Activated gamma-delta T cell treated with anti-CD3 and anti-CD28 coated beads, Interleukin-2, amount 50 U/mL, for 16 hours (primary cell): ENCODE measurements around the gene THAP9.
"Not testable (repeated sequence)": the region's sequence is repeated elsewhere in the genome, so short reads cannot be mapped to it uniquely, and the experiment has no call there.

ENCODE experiments used
- DNase-seq: peaks from one replicate; pipeline ENCODE4 v3.0.0-alpha.2; 2020; ENCODE audit warnings: low read depth

The THAP9 gene

GRCh38 chr4:82893942-82894341, 6.6 kb upstream of the THAP9 start:
- DNase-seq, result no peak

- no peak for DNase-seq
Observed at GRCh38 chr4:82896755-82897154, 3.8 kb upstream of the THAP9 start.

GRCh38 chr4:82898322-82899243, 2.0 kb upstream of the THAP9 start:
- DNase-seq, result no peak

- no peak for DNase-seq
Observed at GRCh38 chr4:82899374-82900065, 1.0 kb upstream of the THAP9 start.

- no peak for DNase-seq
Observed at GRCh38 chr4:82900066-82900410, 497 bp upstream of the THAP9 start.

- DNase-seq, result no peak
Observed at GRCh38 chr4:82901183-82901718, 716 bp downstream of the THAP9 start.

- no peak for DNase-seq
Observed at GRCh38 chr4:82903737-82904136, 3.2 kb downstream of the THAP9 start.

GRCh38 chr4:82905205-82905604, 4.7 kb downstream of the THAP9 start:
- peak; percentile 17 for DNase-seq

- DNase-seq, result no peak
Observed at GRCh38 chr4:82906469-82906868, 5.9 kb downstream of the THAP9 start.

- DNase-seq, result no peak
Observed at GRCh38 chr4:82909326-82909725, 8.8 kb downstream of the THAP9 start.

- DNase-seq, result no peak
Observed at GRCh38 chr4:82913305-82913704, 12.8 kb downstream of the THAP9 start.

GRCh38 chr4:82913968-82914367, 13.4 kb downstream of the THAP9 start:
- not testable (repeated sequence) for DNase-seq

- DNase-seq, result no peak
Observed at GRCh38 chr4:82918091-82918490, 17.6 kb downstream of the THAP9 start.

GRCh38 chr4:82919386-82919785, 18.9 kb downstream of the THAP9 start:
- no peak for DNase-seq

GRCh38 chr4:82921795-82922194, 21.3 kb downstream of the THAP9 start:
- no peak for DNase-seq

GRCh38 chr4:82930848-82931755, 30.6 kb downstream of the THAP9 start:
- no peak for DNase-seq

GRCh38 chr4:82934441-82934840, 33.9 kb downstream of the THAP9 start:
- no peak for DNase-seq

GRCh38 chr4:82939414-82939813, 38.9 kb downstream of the THAP9 start:
- DNase-seq, result no peak

GRCh38 chr4:82947498-82947897, 47.0 kb downstream of the THAP9 start:
- DNase-seq, result no peak

GRCh38 chr4:82948647-82949204, 48.2 kb downstream of the THAP9 start:
- no peak for DNase-seq

- no peak for DNase-seq
Observed at GRCh38 chr4:82951196-82951595, 50.7 kb downstream of the THAP9 start.

- no peak for DNase-seq
Observed at GRCh38 chr4:82954212-82954611, 53.7 kb downstream of the THAP9 start.
